ENCODE measurements around the gene PIP4K2B. TPM values are rescaled to one million over a fixed set of nuclear protein-coding genes. Genes with fewer than 3 reads are reported as not detected.

The PIP4K2B gene
- total and polyA plus RNA-seq, 7 donors, result 5.1 to 50.1 (median 44.1) TPM

GRCh38 chr17:38747463-38748148, 51.8 kb downstream of the PIP4K2B start:
- Histone ChIP-seq H3K4me3 (peak overlapping the region; percentile 60 to 82 (median 74)), H3K27ac (peak overlapping the region; percentile 86 to 94 (median 89)), H3K4me1 (peaks cover 0 to 76% (median 63%) of the 10 kb centered on the region in 4 donors), H3K36me3 (no peaks in the 10 kb centered on the region), H3K27me3 (peaks cover 0 to 26% (median 0%) of the 10 kb centered on the region in 3 donors), H3K9me3 (no peaks in the 10 kb centered on the region)
- no peak for DNase-seq
- intact Hi-C loops (cut with DNase I), result no loop called here
- WGBS, 2 donors, result 1% methylated on average over 64 of the region's 64 CpGs
- TF ChIP-seq EP300 (IDR thresholded peaks at IDR 0.05), result no peak
- TF ChIP-seq POLR2AphosphoS5 (IDR thresholded peaks at IDR 0.05), result no peak
- no peak for TF ChIP-seq CTCF (IDR thresholded peaks at IDR 0.05)
- TF ChIP-seq POLR2A (IDR thresholded peaks at IDR 0.05), result no peak

- TF ChIP-seq POLR2AphosphoS5 (IDR thresholded peaks at IDR 0.05) (no peak), EP300 (IDR thresholded peaks at IDR 0.05) (no peak), CTCF (IDR thresholded peaks at IDR 0.05) (no peak), POLR2A (IDR thresholded peaks at IDR 0.05) (no peak)
- no peaks in the 10 kb centered on the region for H3K36me3 ChIP-seq
- H3K9me3 ChIP-seq, result no peaks in the 10 kb centered on the region
- DNase-seq, result no peak
- H3K4me3 ChIP-seq, result peak overlapping the region; percentile 60 to 82 (median 74)
- H3K27ac ChIP-seq, result peak overlapping the region; percentile 86 to 94 (median 89)
- peaks cover 0 to 79% (median 66%) of the 10 kb centered on the region in 4 donors for H3K4me1 ChIP-seq
- intact Hi-C loops (cut with DNase I), result no loop called here
- WGBS, 2 donors, result 3 to 11% methylated on average over 21 of the region's 21 CpGs
- peaks cover 0 to 26% (median 0%) of the 10 kb centered on the region in 3 donors for H3K27me3 ChIP-seq
These were observed 52.4 kb downstream of the PIP4K2B start for GRCh38 chr17:38746849-38747462.

- Histone ChIP-seq H3K36me3 (no peaks in the 10 kb centered on the region), H3K4me1 (peaks cover 0 to 79% (median 70%) of the 10 kb centered on the region in 4 donors), H3K4me3 (peak overlapping the region in 3 of 4 donors; percentile 60 to 82 (median 82)), H3K27ac (peak overlapping the region; percentile 86 to 94 (median 89)), H3K27me3 (peaks cover 0 to 26% (median 0%) of the 10 kb centered on the region in 3 donors), H3K9me3 (no peaks in the 10 kb centered on the region)
- DNase-seq, result no peak
- intact Hi-C loops (cut with DNase I), result no loop called here
- WGBS, 2 donors, result 48 to 58% methylated on average over 8 of the region's 8 CpGs
- no peak for TF ChIP-seq CTCF (IDR thresholded peaks at IDR 0.05)
- no peak for TF ChIP-seq EP300 (IDR thresholded peaks at IDR 0.05)
- no peak for TF ChIP-seq POLR2A (IDR thresholded peaks at IDR 0.05)
- no peak for TF ChIP-seq POLR2AphosphoS5 (IDR thresholded peaks at IDR 0.05)
These were observed 53.1 kb downstream of the PIP4K2B start for GRCh38 chr17:38746004-38746848.

GRCh38 chr17:38745545-38745944, 53.8 kb downstream of the PIP4K2B start:
- DNase-seq, result no peak
- WGBS, 2 donors, result 48 to 61% methylated on average over 4 of the region's 4 CpGs
- Histone ChIP-seq H3K36me3 (no peaks in the 10 kb centered on the region), H3K9me3 (no peaks in the 10 kb centered on the region), H3K27me3 (peaks cover 0 to 26% (median 0%) of the 10 kb centered on the region in 3 donors), H3K4me3 (no peak overlapping the region), H3K27ac (peak overlapping the region in 3 of 4 donors; percentile 86 to 94 (median 89)), H3K4me1 (peaks cover 0 to 81% (median 72%) of the 10 kb centered on the region in 4 donors)
- intact Hi-C loops (cut with DNase I), result no loop called here
- no peak for TF ChIP-seq POLR2A (IDR thresholded peaks at IDR 0.05)
- no peak for TF ChIP-seq EP300 (IDR thresholded peaks at IDR 0.05)
- no peak for TF ChIP-seq CTCF (IDR thresholded peaks at IDR 0.05)
- TF ChIP-seq POLR2AphosphoS5 (IDR thresholded peaks at IDR 0.05), result no peak

Measured in sigmoid colon (tissue), 7 donors.